ENCODE data around the gene FREM1. TPM values are rescaled to one million over a fixed set of nuclear protein-coding genes. Genes with fewer than 3 reads are reported as not detected.

FREM1 gene
- total RNA-seq = 24.8 and 54.4 TPM in 2 replicates
- polyA plus RNA-seq = 9.2 and 13.1 TPM in 2 replicates

- no peaks in the 10 kb centered on the region for H3K36me3 ChIP-seq
- peaks cover 44% of the 10 kb centered on the region for H3K4me1 ChIP-seq (ENCODE audit: low read depth)
- peak; percentile 65 to 67 for DNase-seq (ENCODE audit: low read depth in 1 of 2, low spot score in 1 of 2)
- TF ChIP-seq CTCF (IDR thresholded peaks at IDR 0.05; ENCODE audit: low read depth, low read length) = no peak
- no peaks in the 10 kb centered on the region for H3K27me3 ChIP-seq
- H3K27ac ChIP-seq = peak within 1 kb of the TSS; percentile 85
- peak within 1 kb of the TSS; percentile 34 for H3K4me3 ChIP-seq
- H3K9me3 ChIP-seq (ENCODE audit: low read depth) = no peaks in the 10 kb centered on the region
Measured at GRCh38 chr9:14909961-14910805, at the start of gene FREM1. Gene FREM1 (minus strand): TSS chr9:14910428. CDS start chr9:14868977, 41,451 bp downstream.

GRCh38 chr9:14958989-14959388, 48.8 kb upstream of the FREM1 start:
- TF ChIP-seq CTCF (IDR thresholded peaks at IDR 0.05; ENCODE audit: low read depth, low read length) = no peak
- Histone ChIP-seq H3K36me3 (no peaks in the 10 kb centered on the region), H3K27ac (no peak overlapping the region), H3K4me3 (no peak overlapping the region), H3K4me1 (ENCODE audit: low read depth) (no peaks in the 10 kb centered on the region), H3K27me3 (no peaks in the 10 kb centered on the region), H3K9me3 (ENCODE audit: low read depth) (no peaks in the 10 kb centered on the region)
- no peak for DNase-seq (ENCODE audit: low read depth in 1 of 2, low spot score in 1 of 2)

- no peaks in the 10 kb centered on the region for H3K27me3 ChIP-seq
- DNase-seq (ENCODE audit: low read depth in 1 of 2, low spot score in 1 of 2) = peak in 1 of 2 donors; percentile 18
- H3K27ac ChIP-seq = no peak overlapping the region
- TF ChIP-seq CTCF (IDR thresholded peaks at IDR 0.05; ENCODE audit: low read depth, low read length) = no peak
- H3K4me1 ChIP-seq (ENCODE audit: low read depth) = no peaks in the 10 kb centered on the region
- H3K36me3 ChIP-seq = no peaks in the 10 kb centered on the region
- no peak overlapping the region for H3K4me3 ChIP-seq
- H3K9me3 ChIP-seq (ENCODE audit: low read depth) = no peaks in the 10 kb centered on the region
Measured at GRCh38 chr9:14957109-14957508, 46.9 kb upstream of the FREM1 start.

GRCh38 chr9:14956208-14956607, 46.0 kb upstream of the FREM1 start:
- Histone ChIP-seq H3K4me3 (no peak overlapping the region), H3K36me3 (no peaks in the 10 kb centered on the region), H3K9me3 (ENCODE audit: low read depth) (no peaks in the 10 kb centered on the region), H3K4me1 (ENCODE audit: low read depth) (no peaks in the 10 kb centered on the region), H3K27me3 (no peaks in the 10 kb centered on the region), H3K27ac (no peak overlapping the region)
- TF ChIP-seq CTCF (IDR thresholded peaks at IDR 0.05; ENCODE audit: low read depth, low read length) = no peak
- peak in 1 of 2 donors; percentile 17 for DNase-seq (ENCODE audit: low read depth in 1 of 2, low spot score in 1 of 2)

GRCh38 chr9:14945351-14945750, 35.1 kb upstream of the FREM1 start:
- no peak for TF ChIP-seq CTCF (IDR thresholded peaks at IDR 0.05; ENCODE audit: low read depth, low read length)
- Histone ChIP-seq H3K9me3 (ENCODE audit: low read depth) (no peaks in the 10 kb centered on the region), H3K36me3 (no peaks in the 10 kb centered on the region), H3K4me3 (no peak overlapping the region), H3K27me3 (no peaks in the 10 kb centered on the region), H3K4me1 (ENCODE audit: low read depth) (no peaks in the 10 kb centered on the region), H3K27ac (no peak overlapping the region)
- DNase-seq (ENCODE audit: low read depth in 1 of 2, low spot score in 1 of 2) = no peak

All from cardiac muscle cell (in vitro differentiated cells and primary cell).